PC-9 (cell line): ENCODE data around the gene FBXL12. TPM values are rescaled to one million over a fixed set of nuclear protein-coding genes. Genes with fewer than 3 reads are reported as not detected.
"Not testable (repeated sequence)": the region's sequence is repeated elsewhere in the genome, so short reads cannot be mapped to it uniquely, and the experiment has no call there.

ENCODE experiments used
- BruUV-seq: library from RNA; stranded (reverse); fragments of 400-500 nt; replicated peaks from 2 replicates; lab custom pipeline; 2021; lab: Mats Ljungman, UMichigan
- CTCF ChIA-PET: fragments of 300-600 bp; sonication (Branson Sonifier 250); formaldehyde crosslinking; loops from one replicate; lab custom pipeline; 2022; ENCODE audit warnings: antibody characterized with exemption; lab: Charles Lee
- POLR2A ChIA-PET: fragments of 300-600 bp; sonication (Branson Sonifier 250); formaldehyde crosslinking; loops from one replicate; lab custom pipeline; 2022; ENCODE audit warnings: antibody characterized with exemption; ENCODE audit not compliant: unreplicated experiment; lab: Charles Lee
- DNase-seq, 2 experiments: peaks; one replicate each; pipeline versions ENCODE4 v3.0.0 to v3.0.0-alpha.2; 2015 to 2022; ENCODE audit warnings: mixed read lengths in 1 of 2
- H2AFZ ChIP-seq: fragments of 200-600 bp; sonication (generic); 2 replicates; pipeline ENCODE4 v1.8.1; 2017; ENCODE audit warnings: antibody characterized with exemption
- H3F3A ChIP-seq: fragments of 200-600 bp; sonication (generic); 2 replicates; pipeline ENCODE4 v1.8.1; 2017; ENCODE audit warnings: antibody characterized with exemption, mild to moderate bottlenecking, low read depth; ENCODE audit not compliant: insufficient read depth
- H3K27ac ChIP-seq: fragments of 200-600 bp; sonication (generic); 2 replicates; pipeline ENCODE4 v1.6.1; 2016; ENCODE audit warnings: mixed run types
- H3K27me3 ChIP-seq: fragments of 200-600 bp; sonication (generic); 2 replicates; pipeline ENCODE4 v1.6.1; 2016; ENCODE audit warnings: low read depth, mixed run types; ENCODE audit not compliant: insufficient read depth
- H3K36me3 ChIP-seq: fragments of 200-600 bp; sonication (generic); 2 replicates; pipeline ENCODE4 v1.6.1; 2016; ENCODE audit warnings: low read depth, mixed run types
- H3K4me1 ChIP-seq: fragments of 200-600 bp; sonication (generic); replicated peaks from 2 replicates; pipeline ENCODE4 v1.6.1; 2016; ENCODE audit warnings: mixed run types; ENCODE audit not compliant: insufficient read depth
- H3K4me2 ChIP-seq: fragments of 200-600 bp; sonication (generic); 2 replicates; pipeline ENCODE4 v1.6.1; 2017; ENCODE audit warnings: mixed run types
- H3K4me3 ChIP-seq: fragments of 200-600 bp; sonication (generic); 2 replicates; pipeline ENCODE4 v1.6.1; 2016; ENCODE audit warnings: mixed run types
- H3K79me2 ChIP-seq: fragments of 200-600 bp; sonication (generic); 2 replicates; pipeline ENCODE4 v1.6.1; 2017; ENCODE audit warnings: low read depth, mixed run types
- H3K9me2 ChIP-seq: fragments of 200-600 bp; sonication (generic); 2 replicates; pipeline ENCODE4 v1.8.1; 2017; ENCODE audit warnings: mild to moderate bottlenecking; ENCODE audit not compliant: insufficient read depth
- H3K9me3 ChIP-seq: fragments of 200-600 bp; sonication (generic); 2 replicates; pipeline ENCODE4 v1.8.1; 2016; ENCODE audit warnings: low read depth; ENCODE audit not compliant: insufficient read depth
- H4K20me1 ChIP-seq: fragments of 200-600 bp; sonication (generic); 2 replicates; pipeline ENCODE4 v1.8.1; 2017; ENCODE audit not compliant: insufficient read depth
- CTCF ChIP-seq: fragments of 200-600 bp; sonication (generic); conservative IDR thresholded peaks from 2 replicates; pipeline ENCODE4 v1.6.1; 2017; ENCODE audit warnings: mixed run types, antibody characterized with exemption, mild to moderate bottlenecking, moderate library complexity
- EZH2 ChIP-seq: fragments of 200-600 bp; sonication (generic); IDR thresholded peaks from 2 replicates; pipeline ENCODE4 v1.8.0; 2017; ENCODE audit warnings: antibody characterized with exemption, low read depth
- intact Hi-C: fragments of 100-400 bp; cut with micrococcal nuclease; formaldehyde crosslinking; loops from one replicate; pipeline ENCODE4 v1.10.0; 2022; ENCODE audit not compliant: unreplicated experiment
- total RNA-seq: library from RNA; stranded (reverse); gene quantifications from 2 replicates; pipeline ENCODE4 v1.2.3, GENCODE V29; 2021

The FBXL12 gene
- total RNA-seq, 1 experiment from 2014 or later: 30.7 TPM

GRCh38 chr19:9823816-9824215 lies 4.9 kb upstream of the FBXL12 start:
- no peaks in the 10 kb centered on the region for H3K9me3 ChIP-seq
- intact Hi-C loops: no loop called here
- TF ChIP-seq CTCF (no peak), EZH2 (no peak)
- H3K4me2 ChIP-seq: no peak overlapping the region
- ChIA-PET POLR2A (no interaction called here), CTCF (no interaction called here)
- no peaks in the 10 kb centered on the region for H3K27me3 ChIP-seq
- no TSS peak for BruUV-seq
- H3K79me2 ChIP-seq: peaks cover 33% of the 10 kb centered on the region
- peaks cover 18% of the 10 kb centered on the region for H3K4me1 ChIP-seq
- peaks cover 16% of the 10 kb centered on the region for H3F3A ChIP-seq
- no peak for DNase-seq
- H4K20me1 ChIP-seq: peaks cover 5% of the 10 kb centered on the region; the same call in 1 of the 2 replicates
- no peaks in the 10 kb centered on the region for H3K9me2 ChIP-seq
- H2AFZ ChIP-seq: no peak overlapping the region
- H3K27ac ChIP-seq: no peak overlapping the region
- no peaks in the 10 kb centered on the region for H3K36me3 ChIP-seq
- H3K4me3 ChIP-seq: no peak overlapping the region

- H3K9me3 ChIP-seq, H3F3A ChIP-seq, H2AFZ ChIP-seq, H3K27me3 ChIP-seq, H3K9me2 ChIP-seq, H3K36me3 ChIP-seq, CTCF ChIA-PET, POLR2A ChIA-PET, BruUV-seq, DNase-seq, intact Hi-C loops, H4K20me1 ChIP-seq: not testable (repeated sequence)
- peak overlapping the region; percentile 60 for H3K4me2 ChIP-seq
- peaks cover 15% of the 10 kb centered on the region for H3K4me1 ChIP-seq
- peak overlapping the region; percentile 5; the same call in 1 of the 2 replicates for H3K27ac ChIP-seq
- peak overlapping the region; percentile 45; the same call in 1 of the 2 replicates for H3K4me3 ChIP-seq
- peaks cover 34% of the 10 kb centered on the region for H3K79me2 ChIP-seq
Measured at GRCh38 chr19:9820034-9820433, 1.2 kb upstream of the FBXL12 start.

- Histone ChIP-seq H3K27me3 (no peaks in the 10 kb centered on the region), H3K79me2 (peaks cover 38% of the 10 kb centered on the region), H3K4me1 (peaks cover 15% of the 10 kb centered on the region), H3K9me2 (no peaks in the 10 kb centered on the region), H2AFZ (no peak overlapping the region), H4K20me1 (no peaks in the 10 kb centered on the region), H3F3A (peaks cover 7% of the 10 kb centered on the region; the same call in 1 of the 2 replicates), H3K4me3 (peak overlapping the region; percentile 45; the same call in 1 of the 2 replicates), H3K36me3 (peaks cover 10% of the 10 kb centered on the region; the same call in 1 of the 2 replicates), H3K27ac (peak overlapping the region; percentile 5; the same call in 1 of the 2 replicates), H3K9me3 (no peaks in the 10 kb centered on the region), H3K4me2 (peak overlapping the region; percentile 60)
- intact Hi-C loops: loop anchor here (1.0 to 2.0 kb wide), 3 partner anchors 27 to 51 kb away; partner anchors contain the start of gene ZNF846
- POLR2A ChIA-PET: interaction anchor here (0.5 kb wide), 1 partner anchor 235 kb away, joined by 5 read pairs; the partner anchor contains the start of gene ZNF121
- CTCF ChIA-PET: no interaction called here
- no TSS peak for BruUV-seq
- TF ChIP-seq CTCF (no peak), EZH2 (no peak)
- no peak for DNase-seq
Measured at GRCh38 chr19:9819596-9819909, 674 bp upstream of the FBXL12 start.
